Measurements from ENCODE around the gene UBE2O.

DNA sequence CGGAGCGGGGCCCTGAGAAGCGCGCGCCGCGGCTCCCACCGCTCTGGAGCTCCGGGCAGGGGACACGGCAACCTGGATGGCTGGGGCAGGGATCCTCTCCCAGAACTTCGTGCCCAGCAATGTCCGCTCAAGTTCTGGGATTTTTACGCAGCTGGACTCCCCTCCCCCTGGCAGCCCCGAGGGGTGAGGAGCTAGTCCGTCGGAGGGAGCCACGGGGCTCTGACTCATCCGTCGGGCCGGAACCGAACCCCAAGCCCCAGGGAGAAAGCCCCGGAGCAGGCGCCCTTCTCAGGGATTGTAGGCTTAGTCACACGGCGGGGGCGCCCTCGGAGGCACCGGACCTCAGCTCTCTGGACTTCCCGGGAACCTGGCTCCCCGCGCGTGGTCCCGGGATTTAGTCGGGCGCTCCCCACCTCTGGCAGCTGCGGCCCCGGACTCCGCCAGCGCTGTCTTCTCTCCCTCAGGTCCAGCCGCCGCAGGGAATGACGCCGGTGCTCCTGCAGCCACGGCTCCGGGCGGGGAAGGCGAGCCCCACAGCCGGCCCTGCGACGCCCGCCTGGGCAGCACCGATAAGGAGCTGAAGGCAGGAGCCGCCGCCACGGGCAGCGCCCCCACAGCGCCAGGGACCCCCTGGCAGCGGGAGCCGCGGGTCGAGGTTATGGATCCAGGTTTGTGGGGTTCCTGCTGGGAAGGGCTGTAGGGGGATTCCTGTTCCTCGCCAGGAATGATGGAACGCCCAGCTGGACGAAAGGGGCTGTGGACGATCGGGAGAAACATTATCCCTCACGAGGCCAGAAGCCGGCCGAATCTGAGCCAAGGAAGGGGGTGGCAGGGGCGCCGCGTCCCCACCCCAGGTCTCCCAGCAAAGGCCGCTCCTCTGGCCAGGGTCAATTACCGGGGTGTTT is 67.7 kb downstream of the UBE2O start:
- TF ChIP-seq ELF4 (CRISPR knock-in tag; IDR thresholded peaks at IDR 0.05; ENCODE audit: low read depth), result no peak
- no peak for TF ChIP-seq ZNF219 (CRISPR knock-in tag; IDR thresholded peaks at IDR 0.05; ENCODE audit: borderline replicate concordance)
- no peak for TF ChIP-seq ZNF396 (CRISPR knock-in tag; IDR thresholded peaks at IDR 0.05; ENCODE audit: borderline replicate concordance)
